ENCODE results near the gene COL6A3. TPM values are rescaled to one million over a fixed set of nuclear protein-coding genes. Genes with fewer than 3 reads are reported as not detected.

Gene COL6A3
- total and polyA plus RNA-seq, 9 of the 15 experiments (the other 6 are each of a cell fraction or from before 2014, with no cell fraction given), result 0.07 to 4.1 (median 1.5) TPM

GRCh38 chr2:237390235-237390634 lies 23.7 kb downstream of the COL6A3 start:
- H3K4me2 ChIP-seq (ENCODE audit: insufficient read depth, low read length), result no peak overlapping the region
- ChIA-PET CTCF (ENCODE audit: low intra/inter-chr PET ratio) (no interaction called here), POLR2A (no interaction called here)
- H3K4me3 ChIP-seq, result no peak overlapping the region
- peaks cover 0 to 7% of the 10 kb centered on the region in 2 experiments; a peak in 2 of 5 replicates for H3K27me3 ChIP-seq (ENCODE audit: control insufficient read depth in 2 of 2, insufficient read depth in 2 of 2, low read length in 2 of 2)
- no peak overlapping the region for H3K9ac ChIP-seq (ENCODE audit: insufficient read depth in 1 of 2, low read depth in 2 of 2, low read length in 2 of 2)
- no peaks in the 10 kb centered on the region for H3K9me3 ChIP-seq (replicated peaks; ENCODE audit: control insufficient read depth, insufficient read depth, low read depth, low read length)
- no peak overlapping the region for H3K27ac ChIP-seq (ENCODE audit: extremely low read depth, low read depth, low read length)
- TF ChIP-seq HSF4 (CRISPR knock-in tag; IDR thresholded peaks at IDR 0.05; ENCODE audit: borderline replicate concordance) (no peak), EP300 (IDR thresholded peaks at IDR 0.05; ENCODE audit: low read length) (no peak), CTBP1 (IDR thresholded peaks at IDR 0.05; ENCODE audit: borderline replicate concordance) (no peak), CHD1 (IDR thresholded peaks at IDR 0.05; ENCODE audit: low read length) (no peak), STAT5A (IDR thresholded peaks at IDR 0.05; ENCODE audit: borderline replicate concordance, low read length) (no peak), TEAD4 (IDR thresholded peaks at IDR 0.05; ENCODE audit: low read length) (no peak), TEAD4 (CRISPR knock-in tag; IDR thresholded peaks at IDR 0.05; ENCODE audit: borderline replicate concordance) (no peak), RNF2 (IDR thresholded peaks at IDR 0.05) (no peak), SOX6 (IDR thresholded peaks at IDR 0.05) (no peak), CLOCK (CRISPR knock-in tag; IDR thresholded peaks at IDR 0.05; ENCODE audit: borderline replicate concordance) (no peak)
- ATAC-seq (no peak), DNase-seq (ENCODE audit: extremely low read depth in 1 of 4, low spot score in 3 of 4) (no peak), FAIRE-seq (no peak)
- 0% methylated on average over 2 of the region's 2 CpGs for WGBS (ENCODE audit: insufficient coverage, low coverage, missing lambda C conversion rate)
- in situ Hi-C loops (cut with MboI), result no loop called here
- no TSS peak for BruUV-seq (replicated peaks)
- no peaks in the 10 kb centered on the region for H3K9me1 ChIP-seq (ENCODE audit: control insufficient read depth, insufficient read depth, low read length)
- intact Hi-C loops (cut with micrococcal nuclease), result no loop called here
- H3K79me2 ChIP-seq (ENCODE audit: control insufficient read depth, insufficient read depth, low read length), result no peaks in the 10 kb centered on the region
- H4K20me1 ChIP-seq (replicated peaks; ENCODE audit: control insufficient read depth, insufficient read depth, low read length), result no peaks in the 10 kb centered on the region
- no peaks in the 10 kb centered on the region for H3K36me3 ChIP-seq (ENCODE audit: control insufficient read depth, insufficient read depth, low read length)
- no peaks in the 10 kb centered on the region for H3K4me1 ChIP-seq (replicated peaks in 1 of 2; ENCODE audit: control insufficient read depth in 2 of 2, insufficient read depth in 2 of 2, low read length in 2 of 2)
- H2AFZ ChIP-seq (ENCODE audit: low read depth, low read length), result no peak overlapping the region

All from K562 (cell line).